ENCODE results near the gene DDX56.

- TF ChIP-seq CTCF (IDR thresholded peaks at IDR 0.05) = no peak
- no peak for TF ChIP-seq POLR2A (IDR thresholded peaks at IDR 0.05)
These were observed 52.2 kb downstream of the DDX56 start for GRCh38 chr7:44521347-44522095.
